Suprapubic skin (tissue), 4 donors: Measurements from ENCODE around the gene TRUB1.

Experiments used
- EP300 ChIP-seq: sonication (generic); formaldehyde crosslinking; IDR thresholded peaks from one replicate; pipeline ENCODE4 v1.6.1; 2017; ENCODE audit warnings: antibody characterized with exemption
- POLR2A ChIP-seq, 2 donors: fragments of 450-650 bp; IDR thresholded peaks; one replicate each; pipeline ENCODE4 v1.6.1; 2017; ENCODE audit warnings: antibody characterized with exemption in 2 of 2, mild to moderate bottlenecking in 2 of 2, moderate library complexity in 2 of 2
- POLR2AphosphoS5 ChIP-seq, 3 donors: sonication (generic); formaldehyde crosslinking; IDR thresholded peaks; one replicate each; pipeline ENCODE4 v1.6.1; 2017; ENCODE audit warnings: antibody characterized with exemption in 3 of 3
- TF ChIP-seq, protein P1 (sequence below), 2 donors: fragments of 200-600 bp in 1 of 2; fragments of 450-650 bp in 1 of 2; sonication (generic) in 1 of 2; IDR thresholded peaks; one replicate each; pipeline ENCODE4 v1.5.1; 2016 to 2019; ENCODE audit warnings: antibody characterized with exemption in 2 of 2, mild to moderate bottlenecking in 1 of 2, moderate library complexity in 1 of 2

DNA sequence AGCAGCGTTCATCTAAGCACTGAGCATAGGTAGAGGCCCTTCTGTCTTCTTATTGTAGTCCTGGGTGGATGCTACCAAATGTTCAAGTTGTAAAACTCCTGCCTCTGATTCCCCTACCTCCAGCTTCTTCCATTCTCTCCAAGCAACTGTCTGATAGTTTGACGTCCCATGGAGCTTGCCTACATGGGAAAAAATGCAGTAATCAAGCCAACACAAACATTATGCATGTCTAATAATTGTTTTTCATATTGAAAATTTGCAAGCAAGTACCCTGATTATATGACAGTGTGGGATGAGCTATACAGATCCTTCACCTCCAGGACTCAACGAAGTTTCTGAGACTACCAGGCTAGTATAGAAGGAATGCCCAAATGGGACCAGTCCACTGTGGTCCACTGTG, 31.0 kb upstream of the TRUB1 start:
- TF ChIP-seq, protein P1, sequence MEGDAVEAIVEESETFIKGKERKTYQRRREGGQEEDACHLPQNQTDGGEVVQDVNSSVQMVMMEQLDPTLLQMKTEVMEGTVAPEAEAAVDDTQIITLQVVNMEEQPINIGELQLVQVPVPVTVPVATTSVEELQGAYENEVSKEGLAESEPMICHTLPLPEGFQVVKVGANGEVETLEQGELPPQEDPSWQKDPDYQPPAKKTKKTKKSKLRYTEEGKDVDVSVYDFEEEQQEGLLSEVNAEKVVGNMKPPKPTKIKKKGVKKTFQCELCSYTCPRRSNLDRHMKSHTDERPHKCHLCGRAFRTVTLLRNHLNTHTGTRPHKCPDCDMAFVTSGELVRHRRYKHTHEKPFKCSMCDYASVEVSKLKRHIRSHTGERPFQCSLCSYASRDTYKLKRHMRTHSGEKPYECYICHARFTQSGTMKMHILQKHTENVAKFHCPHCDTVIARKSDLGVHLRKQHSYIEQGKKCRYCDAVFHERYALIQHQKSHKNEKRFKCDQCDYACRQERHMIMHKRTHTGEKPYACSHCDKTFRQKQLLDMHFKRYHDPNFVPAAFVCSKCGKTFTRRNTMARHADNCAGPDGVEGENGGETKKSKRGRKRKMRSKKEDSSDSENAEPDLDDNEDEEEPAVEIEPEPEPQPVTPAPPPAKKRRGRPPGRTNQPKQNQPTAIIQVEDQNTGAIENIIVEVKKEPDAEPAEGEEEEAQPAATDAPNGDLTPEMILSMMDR (IDR thresholded peaks at IDR 0.05): no peak
- no peak for TF ChIP-seq POLR2AphosphoS5 (IDR thresholded peaks at IDR 0.05)
- TF ChIP-seq EP300: no peak
- TF ChIP-seq POLR2A (IDR thresholded peaks at IDR 0.05): no peak
